ENCODE data around the gene SLC5A1.

- TF ChIP-seq CTCF (IDR thresholded peaks at IDR 0.05; ENCODE audit: insufficient read depth, low read length, poor library complexity, severe bottlenecking) (no peak), EZH2phosphoT487 (conservative IDR thresholded peaks at IDR 0.05; ENCODE audit: low read length) (no peak)
These were observed 37.6 kb upstream of the SLC5A1 start for GRCh38 chr22:32005453-32005852.

Data from SU-DHL-6 (cell line).